GM23338 (cell line): ENCODE data around the gene CELF2. TPM values are rescaled to one million over a fixed set of nuclear protein-coding genes. Genes with fewer than 3 reads are reported as not detected.

Experiments
- ATAC-seq: fragments of 200-7000 bp; cut with Tn5 transposase; 3 replicates; pipeline ENCODE4 v1.9.1; 2020
- DNase-seq: peaks from one replicate; pipeline ENCODE4 v3.0.0-alpha.2; 2015; ENCODE audit warnings: low spot score
- H2AFZ ChIP-seq: fragments of 200-600 bp; sonication (generic); 2 replicates; pipeline ENCODE4 v1.8.0; 2016; ENCODE audit warnings: antibody characterized with exemption, mild to moderate bottlenecking, moderate library complexity
- H3F3A ChIP-seq: fragments of 200-600 bp; sonication (generic); replicated peaks from 2 replicates; pipeline ENCODE4 v1.8.0; 2017; ENCODE audit warnings: antibody characterized with exemption, mixed run types, low read depth
- H3K27ac ChIP-seq: fragments of 200-600 bp; sonication (generic); 2 replicates; pipeline ENCODE4 v1.6.1; 2016; ENCODE audit warnings: low read depth
- H3K27me3 ChIP-seq: fragments of 200-600 bp; sonication (generic); 2 replicates; pipeline ENCODE4 v1.8.0; 2016; ENCODE audit warnings: mild to moderate bottlenecking, mixed run types, moderate library complexity; ENCODE audit not compliant: insufficient read depth
- H3K36me3 ChIP-seq: fragments of 200-600 bp; sonication (generic); 2 replicates; pipeline ENCODE4 v1.8.0; 2016; ENCODE audit warnings: mild to moderate bottlenecking; ENCODE audit not compliant: insufficient read depth
- H3K4me1 ChIP-seq: fragments of 200-600 bp; sonication (generic); 2 replicates; pipeline ENCODE4 v1.8.0; 2016; ENCODE audit warnings: mild to moderate bottlenecking, moderate library complexity; ENCODE audit not compliant: insufficient read depth
- H3K4me2 ChIP-seq: fragments of 200-600 bp; sonication (generic); 2 replicates; pipeline ENCODE4 v1.7.1; 2017; ENCODE audit warnings: mixed run types
- H3K4me3 ChIP-seq: fragments of 200-600 bp; sonication (generic); 2 replicates; pipeline ENCODE4 v1.6.1; 2016; ENCODE audit warnings: mixed run types
- H3K79me2 ChIP-seq: fragments of 200-600 bp; sonication (generic); replicated peaks from 2 replicates; pipeline ENCODE4 v1.8.0; 2017; ENCODE audit warnings: mild to moderate bottlenecking; ENCODE audit not compliant: insufficient read depth
- H3K9me2 ChIP-seq: fragments of 200-600 bp; sonication (generic); 2 replicates; pipeline ENCODE4 v1.8.0; 2017; ENCODE audit not compliant: insufficient read depth
- H4K20me1 ChIP-seq: fragments of 200-600 bp; sonication (generic); replicated peaks from 2 replicates; pipeline ENCODE4 v1.8.0; 2017; ENCODE audit warnings: mild to moderate bottlenecking; ENCODE audit not compliant: insufficient read depth
- H3K27ac Mint-ChIP-seq: 2 replicates; pipeline ENCODE4 v1.8.0; 2020; ENCODE audit warnings: inconsistent platforms, mild to moderate bottlenecking, moderate library complexity, mixed read lengths
- H3K27me3 Mint-ChIP-seq: 3 replicates; pipeline ENCODE4 v1.8.0; 2022; ENCODE audit warnings: low read depth, mild to moderate bottlenecking, moderate library complexity, mixed read lengths, inconsistent platforms; ENCODE audit not compliant: insufficient read depth, poor library complexity
- H3K36me3 Mint-ChIP-seq: 3 replicates; pipeline ENCODE4 v1.8.0; 2021; ENCODE audit warnings: low read depth, mild to moderate bottlenecking, inconsistent platforms, moderate library complexity, mixed read lengths
- H3K4me1 Mint-ChIP-seq: 3 replicates; pipeline ENCODE4 v1.8.0; 2020; ENCODE audit warnings: mild to moderate bottlenecking, inconsistent platforms, mixed read lengths
- H3K4me3 Mint-ChIP-seq: 3 replicates; pipeline ENCODE4 v1.8.0; 2021; ENCODE audit warnings: moderate library complexity, mild to moderate bottlenecking, inconsistent platforms, mixed read lengths
- H3K9me3 Mint-ChIP-seq: 3 replicates; pipeline ENCODE4 v1.8.0; 2020; ENCODE audit warnings: moderate library complexity, mild to moderate bottlenecking, inconsistent platforms, mixed read lengths
- CREB1 ChIP-seq: fragments of 250-450 bp; sonication (Bioruptor Pico); IDR thresholded peaks from 2 replicates; pipeline ENCODE4 v1.5.0; 2020; ENCODE audit warnings: low read depth, mild to moderate bottlenecking, moderate library complexity
- ETS1 ChIP-seq: IDR thresholded peaks from 2 replicates; pipeline ENCODE4 v1.6.1; 2016; ENCODE audit warnings: antibody characterized with exemption
- EZH2 ChIP-seq: fragments of 200-600 bp; sonication (generic); IDR thresholded peaks from one replicate; pipeline ENCODE4 v1.8.0; 2017; ENCODE audit warnings: antibody characterized with exemption, mild to moderate bottlenecking, low read depth; ENCODE audit not compliant: unreplicated experiment
- POLR2AphosphoS5 ChIP-seq: IDR thresholded peaks from 2 replicates; pipeline ENCODE4 v1.6.1; 2016; ENCODE audit warnings: antibody characterized with exemption, low read depth
- ZNF114 ChIP-seq: fragments of 250-450 bp; sonication (Bioruptor Pico); IDR thresholded peaks from 2 replicates; pipeline ENCODE4 v1.5.0; 2020; ENCODE audit warnings: mild to moderate bottlenecking, moderate library complexity
- ZNF331 ChIP-seq: fragments of 250-450 bp; sonication (Bioruptor Pico); IDR thresholded peaks from 2 replicates; pipeline ENCODE4 v1.5.0; 2020; ENCODE audit warnings: low read depth, mild to moderate bottlenecking, moderate library complexity
- ZNF462 ChIP-seq: fragments of 250-450 bp; sonication (Bioruptor Pico); IDR thresholded peaks from 2 replicates; pipeline ENCODE4 v1.5.0; 2020; ENCODE audit warnings: mild to moderate bottlenecking, moderate library complexity
- polyA plus RNA-seq: library from polyadenylated mRNA; unstranded; fragments of >200 nt; fragmentation: Nextera tagmentation; extraction: Ambion mirVana; gene quantifications from 2 replicates; pipeline ENCODE4 v1.2.1, GENCODE V29; 2016
- total RNA-seq: library from RNA; depleted of rRNA; stranded (reverse); fragments of >200 nt; shearing (Covaris generic); gene quantifications from 2 replicates; pipeline ENCODE4 v1.2.3, GENCODE V29; 2014
- TF ChIP-seq, protein P1 (sequence below): IDR thresholded peaks from one replicate; pipeline ENCODE4 v1.6.1; 2018; ENCODE audit warnings: antibody characterized with exemption; ENCODE audit not compliant: unreplicated experiment

CELF2 gene
- total and polyA plus RNA-seq, 2 experiments from 2014 or later = 18.1 to 22.5 TPM

DNA sequence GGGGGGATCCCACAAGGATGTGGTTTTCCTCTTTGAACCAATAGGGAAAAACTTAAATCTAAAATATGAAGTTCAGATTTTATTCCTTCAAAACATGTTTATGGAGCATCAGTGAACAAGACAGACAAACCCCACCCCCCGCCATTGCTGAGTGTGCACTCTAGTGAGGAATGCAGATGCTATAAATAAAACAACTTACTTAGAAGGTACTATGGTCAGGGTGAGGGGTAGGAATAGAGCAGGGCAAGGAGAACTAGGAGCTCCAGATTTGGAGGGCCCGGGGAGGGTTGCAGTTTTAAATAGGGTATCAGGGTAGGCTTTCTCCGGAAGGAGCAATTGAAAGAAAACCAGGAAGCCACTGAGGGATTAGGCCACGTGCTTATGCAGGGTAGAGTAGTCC, 47.9 kb downstream of the CELF2 start:
- Mint-ChIP-seq H3K36me3 (peaks cover 12% of the 10 kb centered on the region), H3K9me3 (peaks cover 10% of the 10 kb centered on the region; the same call in 2 of the 3 replicates), H3K4me1 (peaks cover 9% of the 10 kb centered on the region; the same call in 2 of the 3 replicates), H3K27ac (no peak overlapping the region), H3K4me3 (no peak overlapping the region), H3K27me3 (peaks cover 3% of the 10 kb centered on the region)
- Histone ChIP-seq H3K27me3 (no peaks in the 10 kb centered on the region), H4K20me1 (no peaks in the 10 kb centered on the region), H3K36me3 (no peaks in the 10 kb centered on the region), H3K79me2 (no peaks in the 10 kb centered on the region), H3F3A (no peaks in the 10 kb centered on the region), H3K4me2 (no peak overlapping the region), H3K4me1 (no peaks in the 10 kb centered on the region), H2AFZ (no peak overlapping the region), H3K9me2 (0 out of 2 replicates have a peak, but pooled peaks cover 4% of the 10 kb centered on the region), H3K4me3 (no peak overlapping the region), H3K27ac (no peak overlapping the region)
- TF ChIP-seq, protein P1, sequence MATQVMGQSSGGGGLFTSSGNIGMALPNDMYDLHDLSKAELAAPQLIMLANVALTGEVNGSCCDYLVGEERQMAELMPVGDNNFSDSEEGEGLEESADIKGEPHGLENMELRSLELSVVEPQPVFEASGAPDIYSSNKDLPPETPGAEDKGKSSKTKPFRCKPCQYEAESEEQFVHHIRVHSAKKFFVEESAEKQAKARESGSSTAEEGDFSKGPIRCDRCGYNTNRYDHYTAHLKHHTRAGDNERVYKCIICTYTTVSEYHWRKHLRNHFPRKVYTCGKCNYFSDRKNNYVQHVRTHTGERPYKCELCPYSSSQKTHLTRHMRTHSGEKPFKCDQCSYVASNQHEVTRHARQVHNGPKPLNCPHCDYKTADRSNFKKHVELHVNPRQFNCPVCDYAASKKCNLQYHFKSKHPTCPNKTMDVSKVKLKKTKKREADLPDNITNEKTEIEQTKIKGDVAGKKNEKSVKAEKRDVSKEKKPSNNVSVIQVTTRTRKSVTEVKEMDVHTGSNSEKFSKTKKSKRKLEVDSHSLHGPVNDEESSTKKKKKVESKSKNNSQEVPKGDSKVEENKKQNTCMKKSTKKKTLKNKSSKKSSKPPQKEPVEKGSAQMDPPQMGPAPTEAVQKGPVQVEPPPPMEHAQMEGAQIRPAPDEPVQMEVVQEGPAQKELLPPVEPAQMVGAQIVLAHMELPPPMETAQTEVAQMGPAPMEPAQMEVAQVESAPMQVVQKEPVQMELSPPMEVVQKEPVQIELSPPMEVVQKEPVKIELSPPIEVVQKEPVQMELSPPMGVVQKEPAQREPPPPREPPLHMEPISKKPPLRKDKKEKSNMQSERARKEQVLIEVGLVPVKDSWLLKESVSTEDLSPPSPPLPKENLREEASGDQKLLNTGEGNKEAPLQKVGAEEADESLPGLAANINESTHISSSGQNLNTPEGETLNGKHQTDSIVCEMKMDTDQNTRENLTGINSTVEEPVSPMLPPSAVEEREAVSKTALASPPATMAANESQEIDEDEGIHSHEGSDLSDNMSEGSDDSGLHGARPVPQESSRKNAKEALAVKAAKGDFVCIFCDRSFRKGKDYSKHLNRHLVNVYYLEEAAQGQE = no peak
- ATAC-seq (no peak), DNase-seq (no peak)

DNA sequence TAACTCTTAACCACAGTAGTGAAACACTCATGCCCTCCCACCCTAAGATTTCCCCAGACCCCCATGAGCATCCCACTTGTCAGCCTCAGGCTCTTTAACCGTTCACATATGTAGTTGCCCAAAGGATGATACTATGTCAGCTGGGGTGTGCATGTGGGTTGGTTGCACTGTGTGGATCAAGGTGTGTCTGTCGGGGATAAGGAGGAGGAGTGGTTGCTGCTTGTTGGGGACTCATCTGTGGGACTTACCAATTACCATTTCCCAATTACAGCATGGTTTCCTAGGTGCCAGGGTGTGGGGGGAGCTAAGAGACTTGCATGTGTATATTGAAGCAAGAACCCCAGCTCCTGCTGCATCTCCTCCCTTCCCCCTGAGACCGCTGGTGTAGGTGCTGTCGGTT, 48.8 kb downstream of the CELF2 start:
- no peak for DNase-seq
- no peaks in the 10 kb centered on the region for H3F3A ChIP-seq
- no peaks in the 10 kb centered on the region for H3K36me3 ChIP-seq
- no peak overlapping the region for H3K4me3 ChIP-seq
- no peak overlapping the region for H2AFZ ChIP-seq
- H3K79me2 ChIP-seq = no peaks in the 10 kb centered on the region
- Mint-ChIP-seq H3K4me3 (no peak overlapping the region), H3K4me1 (peaks cover 9% of the 10 kb centered on the region; the same call in 2 of the 3 replicates), H3K27ac (no peak overlapping the region), H3K9me3 (0 out of 3 replicates have a peak, but pooled peaks cover 5% of the 10 kb centered on the region), H3K36me3 (peaks cover 6% of the 10 kb centered on the region; the same call in 2 of the 3 replicates), H3K27me3 (peaks cover 3% of the 10 kb centered on the region)
- ATAC-seq = no peak
- no peaks in the 10 kb centered on the region for H3K27me3 ChIP-seq
- no peaks in the 10 kb centered on the region for H3K4me1 ChIP-seq
- no peak overlapping the region for H3K4me2 ChIP-seq
- 0 out of 2 replicates have a peak, but pooled peaks cover 1% of the 10 kb centered on the region for H3K9me2 ChIP-seq
- no peak overlapping the region for H3K27ac ChIP-seq
- no peaks in the 10 kb centered on the region for H4K20me1 ChIP-seq
- no peak for TF ChIP-seq ZNF114 (CRISPR knock-in tag)
- TF ChIP-seq ETS1 = no peak
- TF ChIP-seq ZNF331 (CRISPR knock-in tag) = no peak
- TF ChIP-seq POLR2AphosphoS5 = no peak
- TF ChIP-seq EZH2 = no peak
- no peak for TF ChIP-seq CREB1
- TF ChIP-seq ZNF462 (CRISPR knock-in tag) = no peak
